ENCODE results near the gene OR2F2.

OR2F2 gene

GRCh38 chr7:143914938-143915652, 19.9 kb upstream of the OR2F2 start:
- no peak for DNase-seq (ENCODE audit: low read depth)

GRCh38 chr7:143924851-143925250, 10.2 kb upstream of the OR2F2 start:
- DNase-seq (ENCODE audit: low read depth): no peak

GRCh38 chr7:143929224-143929920, 5.7 kb upstream of the OR2F2 start:
- no peak for DNase-seq (ENCODE audit: low read depth)

- DNase-seq (ENCODE audit: low read depth): no peak
Measured at GRCh38 chr7:143931739-143932138, 3.3 kb upstream of the OR2F2 start.

- no peak for DNase-seq (ENCODE audit: low read depth)
Measured at GRCh38 chr7:143936087-143937009, 1.3 kb downstream of the OR2F2 start.

- no peak for DNase-seq (ENCODE audit: low read depth)
Measured at GRCh38 chr7:143938379-143939243, 3.6 kb downstream of the OR2F2 start.

- DNase-seq (ENCODE audit: low read depth): no peak
Measured at GRCh38 chr7:143945423-143945822, 10.4 kb downstream of the OR2F2 start.

GRCh38 chr7:143947111-143947510, 12.1 kb downstream of the OR2F2 start:
- DNase-seq (ENCODE audit: low read depth): no peak

GRCh38 chr7:143948733-143949132, 13.7 kb downstream of the OR2F2 start:
- DNase-seq (ENCODE audit: low read depth): no peak

- no peak for DNase-seq (ENCODE audit: low read depth)
Measured at GRCh38 chr7:143953421-143953820, 18.4 kb downstream of the OR2F2 start.

- DNase-seq (ENCODE audit: low read depth): no peak
Measured at GRCh38 chr7:143954135-143954534, 19.1 kb downstream of the OR2F2 start.

GRCh38 chr7:143954544-143954943, 19.5 kb downstream of the OR2F2 start, which contains the start of gene OR2F1:
Gene OR2F1 (plus strand): TSS chr7:143954844. CDS start chr7:143959971, 5,127 bp downstream.
- no peak for DNase-seq (ENCODE audit: low read depth)

- DNase-seq (ENCODE audit: low read depth): no peak
Measured at GRCh38 chr7:143958781-143959180, 23.7 kb downstream of the OR2F2 start.

- DNase-seq (ENCODE audit: low read depth): no peak
Measured at GRCh38 chr7:143960813-143961610, 26.0 kb downstream of the OR2F2 start.

GRCh38 chr7:143965280-143965679, 30.2 kb downstream of the OR2F2 start:
- DNase-seq (ENCODE audit: low read depth): no peak

- DNase-seq (ENCODE audit: low read depth): no peak
Measured at GRCh38 chr7:143967398-143967797, 32.4 kb downstream of the OR2F2 start.

GRCh38 chr7:143973870-143974416, 38.9 kb downstream of the OR2F2 start:
- no peak for DNase-seq (ENCODE audit: low read depth)

GRCh38 chr7:143974459-143974858, 39.4 kb downstream of the OR2F2 start:
- no peak for DNase-seq (ENCODE audit: low read depth)

- DNase-seq (ENCODE audit: low read depth): no peak
Measured at GRCh38 chr7:143975617-143976016, 40.6 kb downstream of the OR2F2 start.

- DNase-seq (ENCODE audit: low read depth): no peak
Measured at GRCh38 chr7:143978585-143978984, 43.6 kb downstream of the OR2F2 start.
